OCI-LY3 (cell line): ENCODE data around the gene SEMA3C.
A peak's percentile ranks its signal among the peaks of the same experiment; 100 is the strongest.

Experiments used
- H2AFZ ChIP-seq: fragments of 200-600, 300-600 bp; shearing (Covaris generic); 2 replicates; pipeline ENCODE4 v1.6.0; 2014; ENCODE audit warnings: antibody characterized with exemption, low read depth, low read length
- H3K27ac ChIP-seq: fragments of 200-600, 300-600 bp; sonication (generic); 2 replicates; pipeline ENCODE4 v1.5.1; 2014; ENCODE audit warnings: mild to moderate bottlenecking, low read length, moderate library complexity, mixed read lengths
- H3K27me3 ChIP-seq: fragments of 200-600, 300-600 bp; sonication (generic); 2 replicates; pipeline ENCODE4 v1.6.1; 2014; ENCODE audit warnings: low read depth, low read length, mixed read lengths
- H3K36me3 ChIP-seq: fragments of 200-600, 300-600 bp; sonication (generic); replicated peaks from 2 replicates; pipeline ENCODE3; 2014; ENCODE audit warnings: low read depth, low read length, mixed read lengths
- H3K4me1 ChIP-seq: fragments of 300-600, 200-600 bp; sonication (generic); 2 replicates; pipeline ENCODE4 v1.6.1; 2014; ENCODE audit warnings: low read length, mixed read lengths
- H3K4me2 ChIP-seq: fragments of 200-600, 300-600 bp; sonication (generic); 2 replicates; pipeline ENCODE4 v1.6.1; 2014; ENCODE audit warnings: low read length, mixed read lengths
- H3K4me3 ChIP-seq: fragments of 300-600, 200-600 bp; sonication (generic); 2 replicates; pipeline ENCODE4 v1.5.1; 2014; ENCODE audit warnings: antibody characterized with exemption, mild to moderate bottlenecking, low read length, moderate library complexity
- H3K79me2 ChIP-seq: fragments of 300-600, 200-600 bp; shearing (Covaris generic); 2 replicates; pipeline ENCODE4 v1.6.1; 2014; ENCODE audit warnings: mild to moderate bottlenecking, low read length, mixed read lengths
- H3K9ac ChIP-seq: fragments of 300-600, 200-600 bp; shearing (Covaris generic); 2 replicates; pipeline ENCODE4 v1.6.0; 2014; ENCODE audit warnings: mild to moderate bottlenecking, low read length, moderate library complexity
- H3K9me3 ChIP-seq: fragments of 200-600, 300-600 bp; shearing (Covaris generic); 2 replicates; pipeline ENCODE4 v1.6.1; 2014; ENCODE audit warnings: low read length, mixed read lengths; ENCODE audit not compliant: insufficient read depth
- H4K20me1 ChIP-seq: fragments of 200-600, 300-600 bp; sonication (generic); 2 replicates; pipeline ENCODE4 v1.6.1; 2016; ENCODE audit warnings: low read length, mixed read lengths; ENCODE audit not compliant: insufficient read depth
- EZH2phosphoT487 ChIP-seq: fragments of 200-600 bp; shearing (Covaris generic); IDR thresholded peaks from 2 replicates; pipeline ENCODE4 v1.6.1; 2018; ENCODE audit warnings: antibody characterized with exemption, mixed run types, low read depth
- TF ChIP-seq, protein P1 (sequence below): fragments of 200-600, 300-600 bp; sonication (generic); IDR thresholded peaks from 2 replicates; pipeline ENCODE4 v1.5.1; 2014; ENCODE audit warnings: antibody characterized with exemption, low read length, low read depth

The SEMA3C gene

DNA sequence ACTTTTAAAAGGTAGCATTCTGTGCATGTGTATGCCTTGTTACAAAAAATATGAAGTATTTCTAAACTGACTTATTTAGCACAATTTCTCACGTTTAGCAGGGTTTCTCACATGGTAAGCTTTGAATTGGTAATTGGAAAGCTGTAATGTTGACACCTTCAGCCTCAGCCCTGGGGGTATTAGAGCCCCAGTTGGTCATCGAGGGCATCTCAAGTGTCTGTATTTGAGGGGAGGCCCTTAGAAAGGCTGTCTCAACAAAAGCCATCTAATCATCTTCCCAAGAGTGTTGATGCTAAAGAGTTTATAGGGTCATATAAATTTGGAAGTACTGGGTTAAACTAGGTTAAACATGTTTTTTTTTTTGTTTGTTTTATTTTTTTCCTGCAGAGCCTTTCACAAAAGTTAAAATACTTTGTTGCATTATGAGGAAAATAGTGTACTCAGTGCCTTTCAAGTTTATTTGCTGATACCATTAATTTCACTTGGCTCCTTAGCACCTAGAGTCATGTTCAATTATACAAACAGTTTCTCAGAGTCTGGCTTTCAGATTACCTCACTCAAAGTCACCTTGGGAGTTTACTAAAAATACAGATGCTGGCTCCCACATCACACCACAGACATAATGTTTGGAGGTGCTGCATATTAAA is 146.4 kb downstream of the SEMA3C start:
- H3K4me3 ChIP-seq, result no peak overlapping the region
- H3K9me3 ChIP-seq, result no peaks in the 10 kb centered on the region
- no peak overlapping the region for H2AFZ ChIP-seq
- H3K79me2 ChIP-seq, result no peaks in the 10 kb centered on the region
- H3K4me1 ChIP-seq, result peaks cover 23% of the 10 kb centered on the region
- TF ChIP-seq, protein P1, sequence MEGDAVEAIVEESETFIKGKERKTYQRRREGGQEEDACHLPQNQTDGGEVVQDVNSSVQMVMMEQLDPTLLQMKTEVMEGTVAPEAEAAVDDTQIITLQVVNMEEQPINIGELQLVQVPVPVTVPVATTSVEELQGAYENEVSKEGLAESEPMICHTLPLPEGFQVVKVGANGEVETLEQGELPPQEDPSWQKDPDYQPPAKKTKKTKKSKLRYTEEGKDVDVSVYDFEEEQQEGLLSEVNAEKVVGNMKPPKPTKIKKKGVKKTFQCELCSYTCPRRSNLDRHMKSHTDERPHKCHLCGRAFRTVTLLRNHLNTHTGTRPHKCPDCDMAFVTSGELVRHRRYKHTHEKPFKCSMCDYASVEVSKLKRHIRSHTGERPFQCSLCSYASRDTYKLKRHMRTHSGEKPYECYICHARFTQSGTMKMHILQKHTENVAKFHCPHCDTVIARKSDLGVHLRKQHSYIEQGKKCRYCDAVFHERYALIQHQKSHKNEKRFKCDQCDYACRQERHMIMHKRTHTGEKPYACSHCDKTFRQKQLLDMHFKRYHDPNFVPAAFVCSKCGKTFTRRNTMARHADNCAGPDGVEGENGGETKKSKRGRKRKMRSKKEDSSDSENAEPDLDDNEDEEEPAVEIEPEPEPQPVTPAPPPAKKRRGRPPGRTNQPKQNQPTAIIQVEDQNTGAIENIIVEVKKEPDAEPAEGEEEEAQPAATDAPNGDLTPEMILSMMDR, result no peak
- TF ChIP-seq EZH2phosphoT487, result no peak
- no peak overlapping the region for H3K9ac ChIP-seq
- H3K4me2 ChIP-seq, result no peak overlapping the region
- no peaks in the 10 kb centered on the region for H3K27me3 ChIP-seq
- no peak overlapping the region for H3K27ac ChIP-seq
- H4K20me1 ChIP-seq, result no peaks in the 10 kb centered on the region
- H3K36me3 ChIP-seq, result no peaks in the 10 kb centered on the region

- H2AFZ ChIP-seq, result no peak overlapping the region
- H4K20me1 ChIP-seq, result no peaks in the 10 kb centered on the region
- no peak overlapping the region for H3K27ac ChIP-seq
- H3K4me1 ChIP-seq, result peaks cover 23% of the 10 kb centered on the region
- peak overlapping the region; percentile 14; the same call in 1 of the 2 replicates for H3K4me2 ChIP-seq
- H3K27me3 ChIP-seq, result no peaks in the 10 kb centered on the region
- no peak for TF ChIP-seq EZH2phosphoT487
- H3K4me3 ChIP-seq, result no peak overlapping the region
- H3K9ac ChIP-seq, result no peak overlapping the region
- no peaks in the 10 kb centered on the region for H3K79me2 ChIP-seq
- no peaks in the 10 kb centered on the region for H3K9me3 ChIP-seq
- H3K36me3 ChIP-seq, result no peaks in the 10 kb centered on the region
Observed at GRCh38 chr7:80771523-80771922, 147.3 kb downstream of the SEMA3C start.

- H3K27ac ChIP-seq, result peak overlapping the region; percentile 47
- H3K4me2 ChIP-seq, result peak overlapping the region; percentile 45
- TF ChIP-seq, protein P1, result no peak
- no peak for TF ChIP-seq EZH2phosphoT487
- H3K4me3 ChIP-seq, result peak overlapping the region; percentile 25
- no peaks in the 10 kb centered on the region for H3K9me3 ChIP-seq
- H2AFZ ChIP-seq, result peak overlapping the region; percentile 55; the same call in 1 of the 2 replicates
- no peaks in the 10 kb centered on the region for H3K36me3 ChIP-seq
- no peaks in the 10 kb centered on the region for H4K20me1 ChIP-seq
- H3K27me3 ChIP-seq, result no peaks in the 10 kb centered on the region
- no peak overlapping the region for H3K9ac ChIP-seq
- H3K79me2 ChIP-seq, result no peaks in the 10 kb centered on the region
- H3K4me1 ChIP-seq, result peaks cover 18% of the 10 kb centered on the region
Observed at GRCh38 chr7:80770675-80771081, 148.2 kb downstream of the SEMA3C start.

DNA sequence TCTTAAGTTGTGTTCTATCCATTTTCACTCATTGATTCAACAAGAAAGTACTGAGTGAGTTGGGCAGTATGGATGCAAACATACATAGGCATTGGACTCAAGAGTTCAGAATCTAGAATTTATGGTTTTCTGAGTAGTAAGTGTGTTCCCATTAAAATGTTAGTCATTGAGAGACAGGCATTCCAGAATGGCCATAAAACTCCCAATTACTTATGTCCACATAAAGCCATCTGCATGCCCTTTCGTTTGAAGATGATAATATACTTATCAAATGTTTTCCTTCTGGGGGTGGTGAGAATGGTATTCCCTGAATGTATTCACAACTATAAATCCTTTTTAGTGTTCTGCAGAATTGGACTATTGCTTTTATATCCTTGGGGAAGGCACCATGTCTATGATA is 148.8 kb downstream of the SEMA3C start:
- H3K27ac ChIP-seq, result no peak overlapping the region

More for the DNA sequence above, 148.8 kb downstream of the SEMA3C start:
- Histone ChIP-seq H3K79me2 (no peaks in the 10 kb centered on the region), H3K9me3 (no peaks in the 10 kb centered on the region), H2AFZ (no peak overlapping the region), H3K4me1 (peaks cover 16% of the 10 kb centered on the region), H4K20me1 (no peaks in the 10 kb centered on the region), H3K4me3 (no peak overlapping the region), H3K4me2 (no peak overlapping the region), H3K9ac (no peak overlapping the region), H3K36me3 (no peaks in the 10 kb centered on the region), H3K27me3 (no peaks in the 10 kb centered on the region)
- TF ChIP-seq, protein P1, result no peak
- no peak for TF ChIP-seq EZH2phosphoT487
